Erythroblast (primary cell): Measurements from ENCODE around the gene TBCCD1.

ENCODE experiments used
- GATA1 ChIP-seq: IDR thresholded peaks from 2 replicates; pipeline ENCODE4 v1.6.1; 2011; ENCODE audit warnings: low read depth, mild to moderate bottlenecking, control low read depth, low read length, moderate library complexity
- POLR2A ChIP-seq: IDR thresholded peaks from 2 replicates; pipeline ENCODE4 v1.6.1; 2011; ENCODE audit warnings: mild to moderate bottlenecking, low read length

DNA sequence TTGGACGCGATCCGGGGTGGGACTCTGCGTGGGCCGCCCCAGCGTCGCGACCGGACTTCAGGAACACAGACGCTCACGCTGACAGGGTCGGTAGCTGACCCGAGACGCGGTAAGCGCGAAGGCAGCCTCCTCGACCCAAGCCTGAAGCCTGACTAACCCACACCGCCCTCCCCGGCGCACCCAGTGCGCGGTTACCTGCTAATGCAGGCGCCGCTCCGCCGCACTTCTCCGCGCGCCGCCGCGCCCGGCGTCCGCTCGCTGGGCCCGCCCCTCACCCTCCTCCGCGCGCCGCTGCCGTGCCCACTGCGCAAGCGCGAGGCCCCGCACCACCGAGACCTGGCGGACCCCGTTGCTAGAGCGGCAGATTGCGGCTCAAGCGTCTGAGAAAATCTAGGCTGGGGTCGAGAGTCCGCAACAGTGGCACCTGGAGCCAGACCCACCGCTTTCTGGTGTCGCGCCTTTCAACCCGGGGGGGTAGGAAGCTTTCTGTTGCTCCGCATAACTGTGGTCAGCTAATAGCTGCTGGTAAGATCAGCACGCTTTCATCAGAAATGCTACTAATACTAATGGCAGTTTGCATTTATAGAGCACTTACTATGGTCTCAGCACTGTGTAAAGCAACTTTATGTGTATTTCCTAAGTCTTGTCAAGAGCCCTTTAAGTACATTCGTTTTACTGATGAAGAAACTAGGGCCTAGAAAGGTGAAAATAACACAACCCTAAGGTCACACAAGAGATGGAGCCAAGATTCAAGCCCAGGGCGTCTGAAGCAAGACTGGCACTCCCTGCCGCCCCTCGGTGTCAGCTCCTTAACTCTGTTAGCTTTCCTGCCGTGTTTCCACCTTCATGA is at the start of gene TBCCD1:
- TF ChIP-seq POLR2A (peak; percentile 99), GATA1 (no peak)
